ENCODE measurements around the gene VSIR. TPM values are rescaled to one million over a fixed set of nuclear protein-coding genes. Genes with fewer than 3 reads are reported as not detected.

Gene VSIR
- total RNA-seq, 2 donors from 2014 or later: 18.8 to 19.7 TPM

DNA sequence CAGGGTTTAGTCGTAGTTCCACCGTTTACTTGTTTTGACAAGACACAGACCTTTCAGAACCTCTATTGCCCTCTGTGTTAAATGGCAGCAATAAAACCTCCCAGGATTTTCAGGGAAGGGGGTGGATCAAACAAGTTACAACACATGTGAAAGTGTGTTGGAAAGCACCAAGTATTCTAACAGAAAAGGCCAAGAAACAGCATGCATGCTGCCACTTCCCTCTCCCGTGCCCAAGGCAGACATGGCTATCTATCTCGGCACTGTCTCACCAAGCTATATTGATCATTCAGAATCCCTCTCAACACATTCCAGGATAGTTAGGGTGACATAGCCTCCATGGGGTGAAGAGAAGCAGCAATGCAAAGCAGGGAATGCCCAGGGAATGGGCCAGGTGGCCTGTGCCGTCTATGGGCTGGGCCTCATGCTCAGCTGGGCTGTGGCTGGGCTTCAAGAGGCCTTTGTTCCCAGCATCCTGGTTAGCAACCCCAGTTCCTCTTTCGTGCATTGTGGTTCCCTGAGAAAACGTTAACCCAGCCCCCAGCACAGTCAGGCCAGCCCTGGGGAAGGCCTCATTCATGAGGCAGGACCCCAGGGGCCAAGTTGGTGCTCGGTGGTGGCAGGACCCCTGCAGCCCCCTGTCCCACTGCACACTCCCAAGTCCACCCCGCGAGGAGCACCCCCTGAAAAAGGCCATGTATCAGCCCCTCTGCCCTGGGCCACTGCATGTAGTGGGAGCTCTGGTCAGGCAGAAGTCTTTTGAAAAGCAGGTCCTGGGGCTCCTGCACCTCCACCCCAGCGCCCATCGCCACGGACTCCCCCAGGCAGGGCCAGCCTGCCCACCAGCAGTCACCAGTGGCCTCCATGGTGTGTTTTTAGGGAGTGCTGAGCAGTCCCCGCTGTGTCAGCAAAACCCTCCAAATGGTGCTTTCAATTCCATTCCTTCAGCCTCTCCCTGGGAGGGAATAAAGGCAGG is 25.5 kb downstream of the VSIR start:
- peak overlapping the region; percentile 97 to 99 for H3K27ac Mint-ChIP-seq
- ATAC-seq: no peak
- no peaks in the 10 kb centered on the region for H3K9me3 Mint-ChIP-seq
- DNase-seq (ENCODE audit: low spot score): no peak
- H3K36me3 Mint-ChIP-seq: no peaks in the 10 kb centered on the region
- no peaks in the 10 kb centered on the region for H3K27me3 Mint-ChIP-seq
- peak overlapping the region; percentile 89 for H3K4me3 Mint-ChIP-seq
- H3K4me1 Mint-ChIP-seq (ENCODE audit: low read depth in 2 of 2): peaks cover 71 to 78% of the 10 kb centered on the region in 2 donors

DNA sequence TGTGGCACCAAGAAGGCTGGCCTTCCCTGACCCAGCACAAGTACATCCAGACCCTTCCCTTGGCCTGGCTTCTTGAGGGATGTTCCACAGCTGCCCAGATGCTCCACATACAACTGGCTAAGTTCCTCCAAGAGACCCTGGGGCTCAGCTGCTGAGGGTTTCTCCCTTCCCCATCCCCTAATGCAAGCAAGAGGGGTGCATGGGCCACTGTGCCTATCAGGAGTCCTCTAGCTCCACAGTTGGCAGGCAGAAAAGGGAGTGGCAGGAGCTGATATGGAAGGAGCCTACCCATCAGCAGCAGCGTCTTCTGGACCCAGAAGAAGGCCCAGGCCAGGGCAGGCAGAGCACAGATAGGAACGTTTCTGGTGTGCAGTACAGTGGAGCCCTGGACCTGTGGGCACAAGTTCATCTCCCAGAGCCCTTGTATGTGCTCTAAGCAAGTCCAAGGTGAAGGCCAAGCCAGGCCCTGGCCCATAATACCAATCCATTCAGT is 26.2 kb downstream of the VSIR start:
- H3K36me3 Mint-ChIP-seq: no peaks in the 10 kb centered on the region

DNA sequence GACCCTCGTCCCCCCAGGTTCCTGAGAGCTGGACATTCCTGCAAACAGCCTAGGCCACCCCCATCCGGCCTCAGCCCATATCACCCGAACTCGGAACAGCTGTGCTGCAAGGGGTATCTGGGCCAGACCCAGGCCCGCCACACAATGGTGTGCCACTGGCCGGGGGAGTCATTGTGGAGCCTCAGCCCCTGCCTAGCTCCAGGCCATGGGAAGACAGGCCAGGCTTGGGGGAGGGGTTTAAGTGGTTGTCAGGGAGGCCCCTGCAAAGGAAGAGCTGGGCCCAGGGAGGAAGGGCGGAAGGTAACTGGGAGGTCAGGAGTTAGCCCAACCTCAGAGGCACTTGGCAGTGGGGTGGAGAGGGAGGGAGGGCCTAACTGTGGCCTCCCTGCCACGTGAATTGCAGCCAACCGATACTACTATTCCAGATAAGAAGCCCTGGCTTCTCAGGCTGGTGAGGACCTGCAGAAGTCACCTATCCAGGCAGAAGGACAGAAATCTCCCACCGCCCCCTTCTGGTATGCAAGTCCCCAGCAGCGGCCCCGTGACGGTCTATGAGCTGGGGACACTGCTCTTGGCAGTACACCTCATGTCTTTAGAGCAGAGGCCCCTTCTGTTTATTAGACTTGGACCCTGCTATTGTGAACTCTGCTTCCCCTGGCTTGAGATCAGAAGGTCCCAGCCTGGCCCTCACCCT is 26.8 kb downstream of the VSIR start:
- ATAC-seq (no peak), DNase-seq (ENCODE audit: low spot score) (no peak)
- Mint-ChIP-seq H3K27me3 (no peaks in the 10 kb centered on the region), H3K27ac (peak overlapping the region; percentile 97 to 99), H3K9me3 (no peaks in the 10 kb centered on the region), H3K4me1 (ENCODE audit: low read depth in 2 of 2) (peaks cover 73 to 80% of the 10 kb centered on the region in 2 donors), H3K36me3 (no peaks in the 10 kb centered on the region), H3K4me3 (no peak overlapping the region)

More for the DNA sequence above, 26.2 kb downstream of the VSIR start:
- DNase-seq (ENCODE audit: low spot score) (no peak), ATAC-seq (no peak)
- H3K9me3 Mint-ChIP-seq: no peaks in the 10 kb centered on the region
- H3K27me3 Mint-ChIP-seq: no peaks in the 10 kb centered on the region
- peak overlapping the region; percentile 45 for H3K4me3 Mint-ChIP-seq
- peak overlapping the region; percentile 97 to 99 for H3K27ac Mint-ChIP-seq
- peaks cover 71 to 78% of the 10 kb centered on the region in 2 donors for H3K4me1 Mint-ChIP-seq (ENCODE audit: low read depth in 2 of 2)

DNA sequence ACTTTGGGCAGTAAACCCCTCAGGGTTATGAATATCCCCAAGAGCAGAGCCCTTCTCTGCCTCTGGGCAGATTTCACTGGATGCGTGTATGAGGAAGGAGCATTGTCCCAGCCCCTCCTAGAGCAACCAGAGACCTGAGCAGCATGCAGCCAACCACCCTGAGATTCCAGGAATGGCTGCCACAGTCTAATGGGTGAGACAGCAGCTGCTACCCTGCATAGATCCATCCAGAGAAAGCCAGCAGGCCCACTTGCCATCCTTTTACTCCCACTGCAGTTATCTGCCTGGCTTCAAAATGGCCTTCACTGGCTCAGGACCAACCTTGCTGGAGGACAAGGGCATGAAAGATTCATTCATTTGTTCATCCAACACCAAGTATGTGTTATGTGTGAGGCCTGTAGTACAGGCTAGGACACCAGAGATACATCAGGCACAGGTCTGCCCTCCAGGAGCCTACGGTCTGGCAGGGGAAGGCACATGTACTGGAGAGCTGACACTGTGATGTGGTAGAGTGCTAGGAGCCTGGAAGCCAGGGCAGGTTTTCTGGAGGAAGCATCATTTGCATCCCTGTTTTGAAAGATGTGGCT is 27.6 kb downstream of the VSIR start:
- H3K4me3 Mint-ChIP-seq: no peak overlapping the region
- no peak for ATAC-seq
- H3K27me3 Mint-ChIP-seq: no peaks in the 10 kb centered on the region

DNA sequence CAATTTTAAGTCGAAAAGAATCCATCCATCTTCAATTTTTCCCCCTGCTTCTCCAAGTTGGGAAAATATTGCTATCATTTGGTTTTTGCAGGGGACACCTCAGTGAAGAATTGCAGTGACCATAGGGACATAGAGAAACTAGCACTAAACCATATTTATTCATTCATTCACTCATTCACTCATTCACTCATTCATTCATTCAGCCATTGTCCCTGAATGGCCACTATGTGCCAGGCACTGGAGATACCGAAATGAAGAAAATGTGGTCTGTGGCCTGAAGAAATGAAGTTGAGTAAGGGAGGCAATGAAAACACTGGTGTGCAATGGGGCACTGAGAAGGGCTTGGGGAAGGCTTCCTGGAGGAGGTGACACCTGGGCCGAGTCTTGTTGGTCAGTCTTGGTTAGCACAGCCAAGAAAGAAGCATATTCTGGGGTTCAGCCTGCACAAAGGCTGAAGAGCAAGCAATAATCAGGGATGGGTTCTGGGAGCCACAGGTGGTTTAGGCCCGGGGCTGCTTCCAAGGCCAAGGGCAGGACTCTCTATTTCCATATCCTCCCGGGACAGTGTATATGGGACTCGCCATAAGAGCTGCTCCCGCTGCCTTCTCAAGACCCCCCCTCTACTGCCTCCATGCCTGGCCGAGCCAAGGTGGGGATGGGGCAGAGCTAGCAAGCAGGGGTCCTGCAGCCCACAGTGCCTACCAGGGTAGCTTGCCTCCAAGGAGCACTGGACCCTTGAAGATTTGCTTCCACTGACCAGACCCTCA is 28.2 kb downstream of the VSIR start:
- Mint-ChIP-seq H3K4me3 (no peak overlapping the region), H3K27me3 (no peaks in the 10 kb centered on the region), H3K9me3 (no peaks in the 10 kb centered on the region), H3K4me1 (ENCODE audit: low read depth in 2 of 2) (peaks cover 77 to 83% of the 10 kb centered on the region in 2 donors), H3K36me3 (no peaks in the 10 kb centered on the region), H3K27ac (peak overlapping the region; percentile 4 to 97)
- DNase-seq (ENCODE audit: low spot score) (no peak), ATAC-seq (no peak)

More for the DNA sequence above, 27.6 kb downstream of the VSIR start:
- H3K4me1 Mint-ChIP-seq (ENCODE audit: low read depth in 2 of 2): peaks cover 77 to 84% of the 10 kb centered on the region in 2 donors
- H3K9me3 Mint-ChIP-seq: no peaks in the 10 kb centered on the region
- H3K36me3 Mint-ChIP-seq: no peaks in the 10 kb centered on the region
- DNase-seq (ENCODE audit: low spot score): no peak
- peak overlapping the region; percentile 97 to 99 for H3K27ac Mint-ChIP-seq

DNA sequence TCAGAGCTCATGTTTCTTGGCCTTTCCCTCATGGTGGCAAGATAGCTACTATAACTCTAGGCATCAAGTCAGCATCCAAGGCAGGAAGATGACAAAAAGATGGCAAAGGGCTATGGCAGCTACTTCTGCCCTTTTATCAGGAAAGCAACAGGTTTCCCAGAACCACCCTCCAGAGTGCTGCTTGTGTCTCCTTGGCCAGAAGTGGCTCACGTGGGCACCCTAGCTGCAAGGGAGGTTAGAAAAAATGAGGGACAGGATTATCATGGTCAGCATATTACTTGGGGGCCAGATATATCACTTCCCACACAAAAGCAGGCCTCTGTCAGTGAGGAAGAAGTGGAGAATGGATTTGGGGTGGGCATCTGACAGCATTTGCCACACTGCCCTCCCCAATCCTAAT is 29.5 kb downstream of the VSIR start:
- Mint-ChIP-seq H3K9me3 (no peaks in the 10 kb centered on the region), H3K4me3 (no peak overlapping the region), H3K27me3 (no peaks in the 10 kb centered on the region), H3K4me1 (ENCODE audit: low read depth in 2 of 2) (peaks cover 73 to 84% of the 10 kb centered on the region in 2 donors), H3K36me3 (no peaks in the 10 kb centered on the region), H3K27ac (no peak overlapping the region)
- ATAC-seq: no peak
- DNase-seq (ENCODE audit: low spot score): no peak

DNA sequence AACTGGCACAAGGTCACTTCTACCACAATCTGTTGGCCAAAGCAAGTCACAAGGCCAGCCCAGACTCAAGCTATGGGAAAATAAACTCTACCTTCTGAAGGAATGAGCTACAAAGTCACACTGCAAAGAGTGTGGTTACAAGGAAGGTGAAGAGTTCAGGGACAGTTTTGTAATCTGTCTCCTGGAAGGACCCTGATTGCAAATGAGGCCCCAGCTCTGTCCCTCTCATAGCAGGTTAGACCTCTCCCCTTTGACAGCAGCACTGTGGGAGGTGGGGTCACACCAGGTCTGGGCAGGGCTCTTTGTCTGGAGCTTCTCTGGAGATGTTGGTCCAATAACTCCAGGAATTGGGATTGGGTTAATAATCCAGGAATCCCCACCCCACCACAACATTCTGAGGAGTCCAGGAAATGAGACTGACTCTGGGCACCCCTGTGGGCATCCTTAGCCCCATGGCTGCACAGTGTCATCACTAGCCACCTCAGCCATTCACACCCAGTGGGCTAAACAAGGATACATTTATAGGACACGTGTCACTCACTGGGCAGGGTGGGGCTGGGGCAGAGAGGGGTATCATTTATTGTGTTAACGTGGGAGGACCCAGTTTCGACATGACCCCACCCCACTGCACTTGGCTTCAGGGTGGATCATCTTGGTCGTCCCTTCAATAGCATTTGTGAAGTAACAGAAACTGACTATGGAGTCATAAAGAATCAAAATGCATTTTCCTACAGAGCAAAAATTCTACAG is 30.1 kb downstream of the VSIR start:
- Mint-ChIP-seq H3K4me1 (ENCODE audit: low read depth in 2 of 2) (peaks cover 67 to 80% of the 10 kb centered on the region in 2 donors), H3K27ac (peak overlapping the region; percentile 52 to 60), H3K36me3 (no peaks in the 10 kb centered on the region), H3K27me3 (no peaks in the 10 kb centered on the region), H3K9me3 (no peaks in the 10 kb centered on the region), H3K4me3 (peak overlapping the region; percentile 68)
- ATAC-seq (no peak), DNase-seq (ENCODE audit: low spot score) (no peak)

DNA sequence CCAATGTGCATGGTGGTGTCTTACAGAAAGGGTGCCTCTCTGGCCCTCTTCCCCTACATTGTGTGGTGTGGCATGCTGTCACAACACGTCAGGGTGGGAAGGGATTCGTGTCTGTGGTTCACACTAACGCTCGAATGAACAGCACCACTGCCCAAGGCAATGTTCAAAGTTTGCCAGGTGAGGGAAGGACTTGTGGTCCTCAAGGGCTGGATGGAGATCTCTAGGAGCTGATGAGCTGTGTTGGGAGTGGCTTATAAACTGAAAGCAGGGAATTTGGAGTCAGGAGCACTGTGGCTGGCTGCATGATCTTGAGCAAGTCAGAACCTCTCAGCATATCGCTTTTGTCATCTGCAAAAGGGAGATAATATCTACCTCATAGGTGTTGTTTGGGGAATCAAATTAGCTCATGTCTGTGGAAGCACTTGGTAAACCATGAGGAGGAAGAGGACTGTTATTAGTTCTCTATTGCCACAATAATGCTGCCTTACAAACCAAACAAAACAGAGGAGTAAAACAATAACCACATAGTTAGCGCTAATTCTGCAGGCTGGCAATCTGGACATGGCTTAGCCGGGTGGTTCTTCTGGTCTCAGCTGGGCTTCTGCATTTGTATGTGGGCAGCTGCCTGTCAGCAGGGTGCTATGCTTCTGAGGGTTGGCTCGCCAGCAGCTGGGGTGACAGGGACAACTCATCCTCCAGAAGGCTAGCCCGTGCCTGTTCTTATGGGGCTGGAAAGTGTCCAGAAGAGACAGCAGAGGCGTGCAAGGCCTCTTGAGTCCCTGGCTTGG is 30.8 kb downstream of the VSIR start:
- no peaks in the 10 kb centered on the region for H3K9me3 Mint-ChIP-seq
- DNase-seq (ENCODE audit: low spot score): no peak
- no peaks in the 10 kb centered on the region for H3K36me3 Mint-ChIP-seq
- H3K27ac Mint-ChIP-seq: peak overlapping the region; percentile 52 to 60
- peaks cover 61 to 74% of the 10 kb centered on the region in 2 donors for H3K4me1 Mint-ChIP-seq (ENCODE audit: low read depth in 2 of 2)
- peak; percentile 58 to 67 for ATAC-seq
- H3K4me3 Mint-ChIP-seq: peak overlapping the region; percentile 68
- H3K27me3 Mint-ChIP-seq: no peaks in the 10 kb centered on the region

DNA sequence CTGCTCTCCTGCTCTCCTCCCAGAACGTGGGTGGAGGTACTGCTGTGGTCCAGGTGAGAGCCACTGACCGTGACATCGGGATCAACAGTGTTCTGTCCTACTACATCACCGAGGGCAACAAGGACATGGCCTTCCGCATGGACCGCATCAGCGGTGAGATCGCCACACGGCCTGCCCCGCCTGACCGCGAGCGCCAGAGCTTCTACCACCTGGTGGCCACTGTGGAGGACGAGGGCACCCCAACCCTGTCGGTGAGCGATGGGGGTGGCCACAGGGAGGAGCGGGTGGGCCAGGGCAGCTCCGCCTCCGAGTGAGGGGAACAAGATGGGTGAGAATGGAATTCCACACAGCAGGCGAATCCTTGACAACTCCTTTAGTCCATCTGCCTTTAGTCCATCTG is 31.6 kb downstream of the VSIR start:
- ATAC-seq (no peak), DNase-seq (ENCODE audit: low spot score) (no peak)
- peak overlapping the region; percentile 68 for H3K4me3 Mint-ChIP-seq
- H3K27me3 Mint-ChIP-seq: no peaks in the 10 kb centered on the region
- no peaks in the 10 kb centered on the region for H3K36me3 Mint-ChIP-seq
- H3K27ac Mint-ChIP-seq: peak overlapping the region; percentile 52 to 60
- H3K4me1 Mint-ChIP-seq (ENCODE audit: low read depth in 2 of 2): peaks cover 58 to 70% of the 10 kb centered on the region in 2 donors
- H3K9me3 Mint-ChIP-seq: no peaks in the 10 kb centered on the region

DNA sequence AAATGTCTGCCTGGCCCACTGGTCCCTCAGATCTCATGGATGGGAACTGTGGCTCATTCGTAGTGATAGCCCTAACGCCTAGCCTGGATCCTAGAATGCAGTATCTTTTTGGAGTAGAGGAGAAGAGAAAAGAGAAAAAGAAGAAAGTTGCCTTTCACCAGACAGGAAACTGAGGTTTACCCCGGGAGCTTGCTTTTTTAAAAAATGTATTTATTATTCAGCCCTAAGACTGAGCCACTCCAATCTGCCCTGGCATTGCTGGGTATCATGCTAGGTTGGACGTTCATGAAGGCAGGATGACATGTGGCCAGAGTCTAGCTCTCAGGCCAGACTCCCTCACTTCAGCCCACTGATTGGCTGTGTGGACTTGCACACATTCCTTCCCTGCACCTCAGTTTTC is 32.3 kb downstream of the VSIR start:
- H3K36me3 Mint-ChIP-seq: no peaks in the 10 kb centered on the region
- DNase-seq (ENCODE audit: low spot score) (no peak), ATAC-seq (no peak)
- peak overlapping the region in 1 of 2 donors; percentile 52 for H3K27ac Mint-ChIP-seq
- no peaks in the 10 kb centered on the region for H3K27me3 Mint-ChIP-seq
- peaks cover 59 to 69% of the 10 kb centered on the region in 2 donors for H3K4me1 Mint-ChIP-seq (ENCODE audit: low read depth in 2 of 2)
- H3K4me3 Mint-ChIP-seq: peak overlapping the region; percentile 16
- H3K9me3 Mint-ChIP-seq: no peaks in the 10 kb centered on the region

DNA sequence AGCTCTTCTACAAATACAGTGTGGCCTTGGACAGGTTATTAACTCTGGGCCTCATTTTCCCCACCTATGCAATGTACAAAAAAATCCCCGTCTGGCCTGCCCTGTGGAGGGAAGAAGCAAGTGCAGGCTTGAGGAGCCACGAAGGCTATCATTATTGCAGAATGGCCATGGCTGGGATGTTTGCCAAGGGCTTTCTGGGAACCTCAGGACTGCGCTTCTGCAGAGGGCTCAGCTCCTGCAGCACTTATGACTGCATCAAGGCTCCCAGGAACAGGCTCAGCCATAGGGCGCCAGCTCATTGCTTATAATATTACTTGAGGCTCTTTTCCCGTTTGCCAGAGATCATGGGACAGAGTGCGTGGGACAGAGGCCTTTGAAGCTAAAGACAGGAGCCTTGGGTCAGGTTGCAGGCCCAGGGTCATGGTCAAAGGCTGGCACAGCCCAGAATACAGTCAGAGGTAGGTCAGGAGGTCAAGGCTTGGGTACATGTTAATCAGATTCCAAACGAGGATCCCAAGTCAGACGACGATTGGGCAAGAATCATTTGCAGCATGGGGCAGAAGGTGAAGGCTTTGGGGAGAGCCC is 33.2 kb downstream of the VSIR start:
- DNase-seq (ENCODE audit: low spot score): no peak
- H3K27ac Mint-ChIP-seq: peak overlapping the region in 1 of 2 donors; percentile 27
- H3K4me3 Mint-ChIP-seq: peak overlapping the region; percentile 28

More for the DNA sequence above, 33.2 kb downstream of the VSIR start:
- Mint-ChIP-seq H3K9me3 (no peaks in the 10 kb centered on the region), H3K4me1 (ENCODE audit: low read depth in 2 of 2) (peaks cover 58 to 65% of the 10 kb centered on the region in 2 donors), H3K27me3 (no peaks in the 10 kb centered on the region), H3K36me3 (no peaks in the 10 kb centered on the region)
- ATAC-seq: no peak

All from natural killer cell treated with Interleukin-12 subunit alpha and Interleukin-12 subunit beta and Interleukin-15 and Interleukin-18, amount 100 ng/mL, for 72 hours (primary cell).